Measurements from ENCODE around the gene DAB2IP. TPM values are rescaled to one million over a fixed set of nuclear protein-coding genes. Genes with fewer than 3 reads are reported as not detected.

Gene DAB2IP
- total RNA-seq, 1 donor from 2014 or later = 38.0 TPM

- Histone ChIP-seq H3K36me3 (ENCODE audit: control insufficient read depth, insufficient read depth, low read length) (no peaks in the 10 kb centered on the region), H3K27me3 (ENCODE audit: control insufficient read depth, insufficient read depth, low read length) (no peaks in the 10 kb centered on the region), H3K4me3 (ENCODE audit: low read depth, low read length) (no peak overlapping the region)
- DNase-seq (ENCODE audit: low read depth) = no peak
- TF ChIP-seq CTCF (IDR thresholded peaks at IDR 0.05; ENCODE audit: insufficient read depth, low read length, poor library complexity, severe bottlenecking) = no peak
Observed at GRCh38 chr9:121756474-121757280, 105.2 kb downstream of the DAB2IP start.

GRCh38 chr9:121757281-121757585 lies 105.8 kb downstream of the DAB2IP start:
- no peak overlapping the region for H3K4me3 ChIP-seq (ENCODE audit: low read depth, low read length)
- H3K27me3 ChIP-seq (ENCODE audit: control insufficient read depth, insufficient read depth, low read length) = no peaks in the 10 kb centered on the region
- no peak for TF ChIP-seq CTCF (IDR thresholded peaks at IDR 0.05; ENCODE audit: insufficient read depth, low read length, poor library complexity, severe bottlenecking)
- no peaks in the 10 kb centered on the region for H3K36me3 ChIP-seq (ENCODE audit: control insufficient read depth, insufficient read depth, low read length)
- DNase-seq (ENCODE audit: low read depth) = no peak

GRCh38 chr9:121758693-121759092 lies 107.3 kb downstream of the DAB2IP start:
- Histone ChIP-seq H3K36me3 (ENCODE audit: control insufficient read depth, insufficient read depth, low read length) (no peaks in the 10 kb centered on the region), H3K4me3 (ENCODE audit: low read depth, low read length) (no peak overlapping the region), H3K27me3 (ENCODE audit: control insufficient read depth, insufficient read depth, low read length) (no peaks in the 10 kb centered on the region)
- no peak for TF ChIP-seq CTCF (IDR thresholded peaks at IDR 0.05; ENCODE audit: insufficient read depth, low read length, poor library complexity, severe bottlenecking)
- DNase-seq (ENCODE audit: low read depth) = no peak

GRCh38 chr9:121759996-121760395 lies 108.6 kb downstream of the DAB2IP start:
- Histone ChIP-seq H3K4me3 (ENCODE audit: low read depth, low read length) (no peak overlapping the region), H3K36me3 (ENCODE audit: control insufficient read depth, insufficient read depth, low read length) (no peaks in the 10 kb centered on the region), H3K27me3 (ENCODE audit: control insufficient read depth, insufficient read depth, low read length) (no peaks in the 10 kb centered on the region)
- no peak for TF ChIP-seq CTCF (IDR thresholded peaks at IDR 0.05; ENCODE audit: insufficient read depth, low read length, poor library complexity, severe bottlenecking)
- no peak for DNase-seq (ENCODE audit: low read depth)

GRCh38 chr9:121760571-121760970 lies 109.1 kb downstream of the DAB2IP start:
- Histone ChIP-seq H3K27me3 (ENCODE audit: control insufficient read depth, insufficient read depth, low read length) (no peaks in the 10 kb centered on the region), H3K4me3 (ENCODE audit: low read depth, low read length) (no peak overlapping the region), H3K36me3 (ENCODE audit: control insufficient read depth, insufficient read depth, low read length) (no peaks in the 10 kb centered on the region)
- DNase-seq (ENCODE audit: low read depth) = no peak
- TF ChIP-seq CTCF (IDR thresholded peaks at IDR 0.05; ENCODE audit: insufficient read depth, low read length, poor library complexity, severe bottlenecking) = no peak

- Histone ChIP-seq H3K27me3 (ENCODE audit: control insufficient read depth, insufficient read depth, low read length) (no peaks in the 10 kb centered on the region), H3K4me3 (ENCODE audit: low read depth, low read length) (no peak overlapping the region), H3K36me3 (ENCODE audit: control insufficient read depth, insufficient read depth, low read length) (no peaks in the 10 kb centered on the region)
- DNase-seq (ENCODE audit: low read depth) = no peak
- TF ChIP-seq CTCF (IDR thresholded peaks at IDR 0.05; ENCODE audit: insufficient read depth, low read length, poor library complexity, severe bottlenecking) = no peak
Observed at GRCh38 chr9:121763131-121763530, 111.7 kb downstream of the DAB2IP start.
